ENCODE measurements around the gene DPPA5. TPM values are rescaled to one million over a fixed set of nuclear protein-coding genes. Genes with fewer than 3 reads are reported as not detected.

The DPPA5 gene
- total and polyA plus RNA-seq, 4 donors, result 0.38 TPM; not detected in 3

DNA sequence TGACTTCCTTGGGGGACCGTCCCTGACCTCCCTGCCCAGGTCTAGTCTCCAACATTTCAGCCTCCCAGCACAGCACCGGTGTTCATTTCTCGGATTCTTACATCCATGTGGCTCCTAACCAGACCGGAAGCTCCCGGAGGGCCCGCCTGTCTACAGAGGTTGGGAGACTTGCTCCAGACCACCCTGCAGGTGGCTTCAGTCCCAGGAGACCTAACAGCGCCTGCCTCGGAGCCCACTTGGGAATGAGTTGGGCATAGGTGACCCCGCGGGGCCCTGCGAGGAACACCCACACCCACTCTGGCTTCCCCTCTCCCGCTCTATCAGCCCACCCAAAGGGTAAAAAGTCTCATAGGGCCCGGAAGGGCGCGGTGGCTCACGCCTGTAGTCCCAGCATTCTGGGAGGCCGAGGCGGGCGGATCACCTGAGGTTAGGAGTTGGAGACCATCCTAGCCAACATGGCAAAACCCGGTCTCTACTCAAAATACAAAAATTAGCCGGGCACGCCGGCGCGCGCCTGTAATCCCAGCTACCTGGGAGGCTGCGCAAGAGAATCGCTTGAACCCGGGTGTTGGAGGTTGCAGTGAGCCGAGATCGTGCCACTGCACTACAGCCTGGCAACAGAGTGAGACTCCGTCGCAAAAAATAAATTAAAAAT lies 5.4 kb downstream of the DPPA5 start:
- DNase-seq (no peak), ATAC-seq (ENCODE audit: low FRiP score) (peak; percentile 41)
- no peaks in the 10 kb centered on the region for H3K9me3 ChIP-seq (ENCODE audit: control insufficient read depth, low read length)
- H3K4me1 ChIP-seq (ENCODE audit: control insufficient read depth in 1 of 2, insufficient read depth in 2 of 2, low read length in 2 of 2), result no peaks in the 10 kb centered on the region
- H3K27ac ChIP-seq (ENCODE audit: low read depth in 1 of 2, low read length in 2 of 2), result no peak overlapping the region
- H3K4me3 ChIP-seq (ENCODE audit: low read length in 2 of 2), result no peak overlapping the region
- no peaks in the 10 kb centered on the region for H3K27me3 ChIP-seq (ENCODE audit: control insufficient read depth in 1 of 2, insufficient read depth in 2 of 2, low read length in 1 of 2)
- H3K36me3 ChIP-seq (ENCODE audit: control insufficient read depth in 1 of 2, insufficient read depth in 2 of 2, low read length in 1 of 2), result no peaks in the 10 kb centered on the region
- 44 to 48% methylated on average over 33 of the region's 33 CpGs for WGBS, 2 donors
- intact Hi-C loops (cut with DNase I), result no loop called here

DNA sequence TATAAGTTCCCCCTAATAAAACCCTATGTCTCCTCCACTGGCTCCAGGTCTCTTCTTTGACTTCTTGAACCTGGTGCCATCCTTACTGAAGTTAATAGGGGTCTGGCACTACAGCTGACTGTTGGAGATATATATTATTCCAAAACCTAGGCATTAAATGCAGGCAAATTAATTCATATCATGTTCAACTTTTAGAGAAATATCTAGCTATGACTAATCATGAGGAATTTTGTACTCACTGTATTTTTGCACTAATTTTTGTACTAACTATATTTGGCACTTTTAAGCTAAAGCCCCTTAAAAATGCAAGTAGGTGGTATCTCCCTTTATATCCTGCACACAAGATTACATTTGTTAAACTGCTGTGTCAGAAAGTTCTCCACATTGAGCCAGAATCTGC lies 10.9 kb downstream of the DPPA5 start:
- Histone ChIP-seq H3K27ac (ENCODE audit: low read depth in 1 of 2, low read length in 2 of 2) (no peak overlapping the region), H3K4me1 (ENCODE audit: control insufficient read depth in 1 of 2, insufficient read depth in 2 of 2, low read length in 2 of 2) (no peaks in the 10 kb centered on the region), H3K36me3 (ENCODE audit: control insufficient read depth in 1 of 2, insufficient read depth in 2 of 2, low read length in 1 of 2) (no peaks in the 10 kb centered on the region), H3K27me3 (ENCODE audit: control insufficient read depth in 1 of 2, insufficient read depth in 2 of 2, low read length in 1 of 2) (no peaks in the 10 kb centered on the region), H3K4me3 (ENCODE audit: low read length in 2 of 2) (no peak overlapping the region), H3K9me3 (ENCODE audit: control insufficient read depth, low read length) (no peaks in the 10 kb centered on the region)
- no peak for DNase-seq
- no peak for ATAC-seq (ENCODE audit: low FRiP score)
- intact Hi-C loops (cut with DNase I), result no loop called here

GRCh38 chr6:73342174-73342573 lies 11.9 kb downstream of the DPPA5 start:
- WGBS, 2 donors, result 76 to 78% methylated on average over 4 to 5 of the region's 5 CpGs
- no peak for ATAC-seq (ENCODE audit: low FRiP score)

DNA sequence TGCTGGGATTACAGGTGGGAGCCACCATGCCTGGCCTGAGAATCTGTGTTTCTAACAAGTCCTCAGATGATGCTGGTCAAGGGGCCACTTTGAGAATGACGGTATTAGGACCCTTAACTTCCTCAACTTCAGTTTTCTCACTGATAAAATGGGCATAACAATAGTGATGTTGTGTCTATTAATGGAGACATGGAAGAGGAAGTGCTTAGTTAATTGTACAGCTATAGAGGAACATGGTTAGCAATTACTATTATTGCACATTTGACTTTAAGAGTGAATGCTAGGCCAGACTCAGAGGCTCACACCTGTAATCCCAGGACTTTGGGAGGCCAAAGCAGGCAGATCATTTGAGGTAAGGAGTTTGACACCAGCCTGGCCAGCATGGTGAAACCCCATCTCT lies 12.7 kb downstream of the DPPA5 start:
- ATAC-seq (ENCODE audit: low FRiP score) (no peak), DNase-seq (no peak)
- intact Hi-C loops (cut with DNase I), result no loop called here
- no peaks in the 10 kb centered on the region for H3K27me3 ChIP-seq (ENCODE audit: control insufficient read depth in 1 of 2, insufficient read depth in 2 of 2, low read length in 1 of 2)
- WGBS, 2 donors, result 84 to 89% methylated on average over 1 of the region's 1 CpG
- no peaks in the 10 kb centered on the region for H3K4me1 ChIP-seq (ENCODE audit: control insufficient read depth in 1 of 2, insufficient read depth in 2 of 2, low read length in 2 of 2)
- no peaks in the 10 kb centered on the region for H3K36me3 ChIP-seq (ENCODE audit: control insufficient read depth in 1 of 2, insufficient read depth in 2 of 2, low read length in 1 of 2)
- no peak overlapping the region for H3K4me3 ChIP-seq (ENCODE audit: low read length in 2 of 2)
- H3K9me3 ChIP-seq (ENCODE audit: control insufficient read depth, low read length), result no peaks in the 10 kb centered on the region
- H3K27ac ChIP-seq (ENCODE audit: low read depth in 1 of 2, low read length in 2 of 2), result no peak overlapping the region

More at GRCh38 chr6:73342174-73342573, 11.9 kb downstream of the DPPA5 start:
- intact Hi-C loops (cut with DNase I), result no loop called here
- Histone ChIP-seq H3K27ac (ENCODE audit: low read depth in 1 of 2, low read length in 2 of 2) (no peak overlapping the region), H3K4me1 (ENCODE audit: control insufficient read depth in 1 of 2, insufficient read depth in 2 of 2, low read length in 2 of 2) (no peaks in the 10 kb centered on the region), H3K4me3 (ENCODE audit: low read length in 2 of 2) (no peak overlapping the region), H3K9me3 (ENCODE audit: control insufficient read depth, low read length) (no peaks in the 10 kb centered on the region), H3K27me3 (ENCODE audit: control insufficient read depth in 1 of 2, insufficient read depth in 2 of 2, low read length in 1 of 2) (no peaks in the 10 kb centered on the region), H3K36me3 (ENCODE audit: control insufficient read depth in 1 of 2, insufficient read depth in 2 of 2, low read length in 1 of 2) (no peaks in the 10 kb centered on the region)
- no peak for DNase-seq

GRCh38 chr6:73340048-73340447 lies 14.0 kb downstream of the DPPA5 start:
- WGBS, 2 donors, result 68 to 75% methylated on average over 2 of the region's 2 CpGs
- intact Hi-C loops (cut with DNase I), result no loop called here
- H3K4me1 ChIP-seq (ENCODE audit: control insufficient read depth in 1 of 2, insufficient read depth in 2 of 2, low read length in 2 of 2), result no peaks in the 10 kb centered on the region
- no peaks in the 10 kb centered on the region for H3K36me3 ChIP-seq (ENCODE audit: control insufficient read depth in 1 of 2, insufficient read depth in 2 of 2, low read length in 1 of 2)
- DNase-seq (no peak), ATAC-seq (ENCODE audit: low FRiP score) (no peak)
- no peaks in the 10 kb centered on the region for H3K9me3 ChIP-seq (ENCODE audit: control insufficient read depth, low read length)
- H3K27me3 ChIP-seq (ENCODE audit: control insufficient read depth in 1 of 2, insufficient read depth in 2 of 2, low read length in 1 of 2), result no peaks in the 10 kb centered on the region
- no peak overlapping the region for H3K27ac ChIP-seq (ENCODE audit: low read depth in 1 of 2, low read length in 2 of 2)
- H3K4me3 ChIP-seq (ENCODE audit: low read length in 2 of 2), result no peak overlapping the region

DNA sequence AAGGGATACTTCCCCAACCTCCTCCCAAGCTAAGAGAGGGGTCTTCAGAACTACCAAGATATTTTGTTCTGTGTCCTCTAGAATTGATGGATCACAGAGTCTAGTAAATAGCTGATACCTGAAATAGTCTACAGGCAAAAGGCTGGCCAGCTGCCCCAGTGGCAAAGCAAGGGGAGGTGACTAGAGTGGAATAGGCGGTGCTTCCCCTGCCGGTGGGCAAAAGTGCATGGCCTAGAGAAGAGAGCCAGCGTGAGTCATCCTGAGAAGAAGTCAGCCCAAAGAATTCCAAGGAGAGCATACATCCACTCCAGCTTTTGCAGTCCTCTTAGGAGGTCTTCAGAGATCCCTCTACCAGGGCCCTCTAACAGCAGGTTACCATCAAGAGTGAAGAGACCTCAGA lies 14.7 kb downstream of the DPPA5 start:
- Histone ChIP-seq H3K4me3 (ENCODE audit: low read length in 2 of 2) (no peak overlapping the region), H3K9me3 (ENCODE audit: control insufficient read depth, low read length) (no peaks in the 10 kb centered on the region), H3K27me3 (ENCODE audit: control insufficient read depth in 1 of 2, insufficient read depth in 2 of 2, low read length in 1 of 2) (no peaks in the 10 kb centered on the region), H3K4me1 (ENCODE audit: control insufficient read depth in 1 of 2, insufficient read depth in 2 of 2, low read length in 2 of 2) (no peaks in the 10 kb centered on the region), H3K27ac (ENCODE audit: low read depth in 1 of 2, low read length in 2 of 2) (no peak overlapping the region), H3K36me3 (ENCODE audit: control insufficient read depth in 1 of 2, insufficient read depth in 2 of 2, low read length in 1 of 2) (no peaks in the 10 kb centered on the region)
- ATAC-seq (ENCODE audit: low FRiP score) (no peak), DNase-seq (no peak)
- WGBS, 2 donors, result 60 to 64% methylated on average over 3 of the region's 3 CpGs
- intact Hi-C loops (cut with DNase I), result no loop called here

GRCh38 chr6:73329201-73329600 lies 24.9 kb downstream of the DPPA5 start:
- ATAC-seq (ENCODE audit: low FRiP score), result no peak
- no peak overlapping the region for H3K4me3 ChIP-seq (ENCODE audit: low read length in 2 of 2)
- intact Hi-C loops (cut with DNase I), result loop anchor here in 1 of 2 donors (2.0 kb wide), 1 partner anchor 42 kb away; no protein-coding TSS in a partner anchor
- no peak overlapping the region for H3K27ac ChIP-seq (ENCODE audit: low read depth in 1 of 2, low read length in 2 of 2)
- H3K36me3 ChIP-seq (ENCODE audit: control insufficient read depth in 1 of 2, insufficient read depth in 2 of 2, low read length in 1 of 2), result no peaks in the 10 kb centered on the region
- WGBS, 2 donors, result 45 to 47% methylated on average over 3 of the region's 3 CpGs
- DNase-seq, result no peak
- H3K4me1 ChIP-seq (ENCODE audit: control insufficient read depth in 1 of 2, insufficient read depth in 2 of 2, low read length in 2 of 2), result no peaks in the 10 kb centered on the region
- no peaks in the 10 kb centered on the region for H3K27me3 ChIP-seq (ENCODE audit: control insufficient read depth in 1 of 2, insufficient read depth in 2 of 2, low read length in 1 of 2)
- no peaks in the 10 kb centered on the region for H3K9me3 ChIP-seq (ENCODE audit: control insufficient read depth, low read length)

DNA sequence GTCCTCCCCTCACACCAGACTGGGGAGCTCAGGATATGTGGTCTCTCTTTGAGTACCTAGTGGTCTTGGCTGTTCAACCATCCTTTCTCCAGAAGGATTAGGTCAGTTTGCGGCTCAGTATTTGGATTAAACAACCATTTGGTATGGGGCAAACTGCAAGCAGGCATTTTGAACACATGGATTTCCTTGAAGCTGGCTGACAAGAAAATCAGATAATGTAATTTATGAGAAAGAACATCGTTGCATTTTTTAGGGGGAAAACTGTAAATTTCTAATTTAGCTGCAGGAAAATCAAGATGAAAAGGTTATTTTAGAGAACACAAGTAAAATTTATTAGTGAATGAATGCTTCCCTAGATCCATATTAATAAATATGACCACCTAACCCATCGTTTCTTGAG lies 25.3 kb downstream of the DPPA5 start:
- H3K36me3 ChIP-seq (ENCODE audit: control insufficient read depth in 1 of 2, insufficient read depth in 2 of 2, low read length in 1 of 2), result no peaks in the 10 kb centered on the region
- no peaks in the 10 kb centered on the region for H3K9me3 ChIP-seq (ENCODE audit: control insufficient read depth, low read length)
- DNase-seq (no peak), ATAC-seq (ENCODE audit: low FRiP score) (no peak)
- no peak overlapping the region for H3K4me3 ChIP-seq (ENCODE audit: low read length in 2 of 2)
- WGBS, 2 donors, result 55 to 60% methylated on average over 3 of the region's 3 CpGs
- no peaks in the 10 kb centered on the region for H3K27me3 ChIP-seq (ENCODE audit: control insufficient read depth in 1 of 2, insufficient read depth in 2 of 2, low read length in 1 of 2)
- no peak overlapping the region for H3K27ac ChIP-seq (ENCODE audit: low read depth in 1 of 2, low read length in 2 of 2)
- intact Hi-C loops (cut with DNase I), result loop anchor here in 1 of 2 donors (2.0 kb wide), 1 partner anchor 42 kb away; no protein-coding TSS in a partner anchor
- H3K4me1 ChIP-seq (ENCODE audit: control insufficient read depth in 1 of 2, insufficient read depth in 2 of 2, low read length in 2 of 2), result no peaks in the 10 kb centered on the region

GRCh38 chr6:73325656-73326055 lies 28.4 kb downstream of the DPPA5 start:
- ATAC-seq (ENCODE audit: low FRiP score), result no peak
- Histone ChIP-seq H3K4me3 (ENCODE audit: low read length in 2 of 2) (no peak overlapping the region), H3K27ac (ENCODE audit: low read depth in 1 of 2, low read length in 2 of 2) (no peak overlapping the region), H3K9me3 (ENCODE audit: control insufficient read depth, low read length) (no peaks in the 10 kb centered on the region), H3K4me1 (ENCODE audit: control insufficient read depth in 1 of 2, insufficient read depth in 2 of 2, low read length in 2 of 2) (no peaks in the 10 kb centered on the region), H3K27me3 (ENCODE audit: control insufficient read depth in 1 of 2, insufficient read depth in 2 of 2, low read length in 1 of 2) (no peaks in the 10 kb centered on the region), H3K36me3 (ENCODE audit: control insufficient read depth in 1 of 2, insufficient read depth in 2 of 2, low read length in 1 of 2) (no peaks in the 10 kb centered on the region)
- intact Hi-C loops (cut with DNase I), result loop anchor here in 1 of 2 donors (1.0 kb wide), 1 partner anchor 39 kb away; no protein-coding TSS in a partner anchor
- 94 to 95% methylated on average over 3 of the region's 3 CpGs for WGBS, 2 donors
- no peak for DNase-seq

Data from aorta (tissue), 5 donors.